Measurements from ENCODE around the gene CDCA5. TPM values are rescaled to one million over a fixed set of nuclear protein-coding genes. Genes with fewer than 3 reads are reported as not detected.

CDCA5 gene
- total RNA-seq, 1 donor from 2014 or later = 70.7 TPM

- intact Hi-C loops (cut with micrococcal nuclease) = no loop called here
These were observed 29.9 kb downstream of the CDCA5 start for GRCh38 chr11:65053827-65054508.

DNA sequence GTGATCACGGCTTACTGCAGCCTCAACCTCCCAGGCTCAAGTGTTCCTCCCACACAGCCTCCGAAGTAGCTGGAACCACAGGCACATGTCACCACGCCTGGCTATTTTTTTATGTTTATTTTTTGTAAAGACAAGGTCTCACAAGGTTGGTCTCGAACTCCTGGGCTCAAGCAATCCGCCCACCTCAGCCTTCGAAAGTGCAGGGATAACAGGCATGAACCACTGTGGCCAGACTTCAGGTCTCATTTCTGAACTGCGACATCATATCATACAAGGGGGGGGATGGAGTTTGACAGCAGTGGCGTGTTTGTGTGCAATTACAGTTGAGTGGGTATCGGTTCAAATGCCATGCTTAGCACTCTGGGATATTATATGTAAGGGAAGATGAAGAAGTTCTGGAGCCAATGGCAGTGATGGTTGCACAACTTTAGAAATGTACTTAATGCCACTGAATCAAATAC, 32.4 kb downstream of the CDCA5 start:
- intact Hi-C loops (cut with micrococcal nuclease) = no loop called here

DNA sequence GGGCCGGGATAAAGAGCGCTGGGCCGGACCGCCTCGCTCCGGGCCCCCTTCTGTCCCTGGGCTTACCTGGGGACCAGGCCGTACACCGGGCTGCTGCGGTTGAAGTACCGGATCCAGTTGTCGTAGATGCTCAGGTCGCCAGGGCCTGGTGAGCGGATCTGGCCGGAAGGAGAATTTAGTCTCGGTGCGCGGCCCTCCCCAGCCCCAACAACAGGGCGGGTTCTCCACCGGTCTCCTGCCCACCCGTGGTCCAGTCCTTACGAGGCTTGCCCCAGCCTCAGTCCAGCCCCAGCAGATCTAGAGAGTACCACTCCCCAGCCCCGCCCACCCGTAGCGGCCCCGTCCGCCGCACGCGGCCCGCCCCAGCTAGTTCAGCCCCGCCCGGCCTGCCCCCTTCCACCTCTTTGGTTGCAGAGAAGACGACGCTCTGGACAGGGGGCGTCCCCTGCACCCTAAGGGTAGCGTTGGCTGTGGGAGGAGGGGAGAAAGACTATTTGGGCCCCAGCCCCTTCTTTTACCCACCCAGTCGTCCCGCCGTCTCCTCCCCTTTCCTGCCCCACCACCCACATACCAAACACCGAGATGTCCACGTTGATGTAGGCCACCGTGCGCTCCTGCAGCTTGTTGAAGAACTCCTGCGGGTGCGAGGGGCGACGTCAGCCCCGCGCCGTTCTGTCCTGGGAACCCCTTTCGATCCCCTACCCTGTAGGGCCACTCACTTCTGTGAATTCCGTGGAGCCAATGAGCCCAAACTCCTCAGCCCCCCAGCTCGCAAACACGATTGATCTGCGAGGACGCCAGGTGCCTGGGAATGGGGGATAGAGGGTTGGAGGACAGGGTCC, 36.0 kb downstream of the CDCA5 start:
- intact Hi-C loops (cut with micrococcal nuclease) = no loop called here

DNA sequence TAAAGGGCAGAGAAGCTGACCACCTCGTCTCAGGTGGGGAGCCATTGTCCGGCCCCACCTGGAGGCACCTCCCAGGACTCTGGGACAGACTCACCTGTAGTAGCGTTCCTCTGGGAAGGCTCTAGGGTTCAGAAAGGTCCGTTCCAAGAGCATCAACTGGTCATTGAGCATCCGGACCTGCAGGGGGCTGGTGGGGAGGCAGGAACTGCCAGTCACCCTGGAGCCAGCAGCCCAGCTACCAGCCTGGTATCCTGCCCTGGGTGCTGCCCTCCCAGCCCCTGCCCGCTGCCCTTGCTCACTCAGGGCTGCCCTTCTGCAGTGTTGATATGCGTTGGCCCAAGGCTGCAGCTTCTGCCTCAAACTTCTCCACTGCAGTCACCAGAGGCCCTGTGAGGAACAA, 38.1 kb downstream of the CDCA5 start:
- intact Hi-C loops (cut with micrococcal nuclease) = no loop called here

DNA sequence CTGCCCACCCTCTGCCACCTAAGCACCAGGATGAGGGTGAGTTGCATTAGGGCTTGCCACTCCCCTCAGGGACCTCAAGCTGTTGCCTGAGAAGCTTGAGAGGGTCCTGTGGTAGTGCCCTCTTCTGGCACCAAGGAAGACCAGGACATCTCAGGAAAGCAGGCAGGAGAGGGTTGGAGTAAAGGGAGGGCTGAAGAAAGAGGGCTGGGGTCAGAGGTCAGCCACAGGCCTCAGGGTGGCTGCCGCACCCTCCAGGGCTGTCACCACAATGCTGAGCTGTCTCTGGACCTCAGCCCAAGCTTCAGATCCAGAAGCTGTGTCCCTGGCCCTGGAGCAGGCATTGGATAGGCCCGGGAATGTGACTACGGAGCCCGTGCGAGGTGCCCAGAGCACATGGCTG, 38.8 kb downstream of the CDCA5 start:
- intact Hi-C loops (cut with micrococcal nuclease) = no loop called here

DNA sequence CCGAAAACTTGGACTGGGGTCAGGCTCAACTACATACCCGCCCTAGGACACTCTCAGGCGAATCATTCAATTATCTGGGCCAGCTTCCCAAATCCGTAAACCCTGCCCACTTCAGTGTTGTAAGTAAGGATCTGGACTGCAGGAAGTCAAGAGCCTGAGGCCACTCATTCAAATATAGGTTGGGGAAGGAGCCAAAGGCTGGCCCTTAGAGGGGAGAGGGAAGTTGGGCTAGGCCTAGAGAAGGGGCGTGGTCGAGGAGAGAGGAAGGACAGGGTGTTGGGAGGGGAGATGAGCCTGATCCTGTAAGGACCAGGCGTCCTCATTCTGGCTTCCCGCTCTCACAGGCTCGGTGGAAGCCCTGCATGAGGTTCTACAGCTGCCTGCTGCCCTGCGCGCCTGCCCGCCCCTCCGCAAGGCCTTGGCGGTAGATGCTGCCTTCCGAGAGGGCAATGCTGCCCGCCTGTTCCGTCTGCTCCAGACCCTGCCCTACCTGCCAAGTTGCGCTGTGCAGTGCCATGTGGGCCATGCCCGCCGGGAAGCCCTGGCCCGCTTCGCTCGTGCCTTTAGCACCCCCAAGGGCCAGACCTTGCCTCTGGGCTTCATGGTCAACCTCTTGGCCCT, 39.8 kb downstream of the CDCA5 start:
- intact Hi-C loops (cut with micrococcal nuclease) = no loop called here

DNA sequence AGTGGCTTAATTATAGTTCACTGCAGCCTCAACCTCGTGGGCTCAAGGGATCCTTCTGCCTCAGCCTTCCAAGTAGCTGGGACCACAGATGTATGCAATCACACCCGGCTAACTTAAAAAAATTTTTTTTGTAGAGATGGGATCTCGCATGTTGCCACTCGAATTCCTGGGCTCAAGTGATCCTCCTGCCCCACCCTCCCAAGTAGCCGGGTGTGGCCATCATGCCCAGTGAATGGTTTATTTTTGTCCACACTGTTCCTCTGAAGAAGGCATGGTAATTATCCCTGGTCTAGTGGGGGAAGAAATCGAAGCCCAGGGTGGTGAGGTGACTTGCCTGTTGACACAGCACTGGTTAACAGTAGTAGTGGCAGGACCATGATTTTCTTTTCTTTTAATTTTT, 40.9 kb downstream of the CDCA5 start:
- intact Hi-C loops (cut with micrococcal nuclease) = no loop called here

- intact Hi-C loops (cut with micrococcal nuclease) = loop anchor here (1.0 to 2.0 kb wide), 11 partner anchors 14 to 530 kb away; partner anchors contain the start of genes ATG2A, CDCA5, EHD1 and PPP2R5B
These were observed 42.8 kb downstream of the CDCA5 start, which contains the start of gene SAC3D1 for GRCh38 chr11:65040847-65041622. TSS of gene SAC3D1 (plus strand) at chr11:65041210. CDS start at chr11:65041293, 83 bp downstream.

DNA sequence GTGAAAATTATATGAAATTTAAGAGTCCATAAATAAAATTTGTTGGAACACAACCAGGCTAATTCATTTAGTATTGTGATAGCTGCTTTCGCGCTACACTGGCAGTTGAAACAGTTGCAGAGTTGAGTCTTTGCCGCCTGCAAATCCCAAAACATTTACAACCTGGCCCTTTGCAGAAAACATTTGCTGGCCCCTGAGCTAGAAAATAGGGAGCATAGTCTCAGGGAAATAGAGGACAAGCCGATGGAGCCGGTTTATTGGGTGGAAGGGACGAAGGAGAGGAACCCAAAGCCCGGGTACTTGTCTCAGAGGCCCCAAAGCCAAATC, 43.4 kb downstream of the CDCA5 start:
- intact Hi-C loops (cut with micrococcal nuclease) = loop anchor here (1.0 to 2.0 kb wide), 9 partner anchors 13 to 530 kb away; partner anchors contain the start of genes ATG2A, CDCA5, EHD1 and PPP2R5B

DNA sequence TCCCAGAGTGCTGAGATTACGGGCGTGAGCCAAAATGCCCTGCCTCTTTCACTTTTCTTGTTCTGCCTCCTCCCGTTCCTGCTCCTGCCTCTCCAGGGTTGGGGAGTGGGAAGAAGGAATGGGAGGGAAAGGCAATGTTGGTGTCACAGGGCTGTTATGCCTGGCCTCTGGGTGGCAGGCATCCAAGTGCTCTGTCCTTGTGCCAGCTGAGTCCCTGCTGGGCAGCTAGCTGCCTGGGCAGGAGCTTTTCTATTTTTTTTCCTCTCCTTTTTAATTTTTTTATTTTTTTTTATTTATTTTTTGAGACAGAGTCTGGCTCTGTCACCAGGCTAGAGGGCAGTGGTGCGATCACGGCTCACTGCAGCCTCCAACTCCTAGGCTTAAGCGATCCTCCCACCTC, 46.9 kb downstream of the CDCA5 start:
- intact Hi-C loops (cut with micrococcal nuclease) = no loop called here

DNA sequence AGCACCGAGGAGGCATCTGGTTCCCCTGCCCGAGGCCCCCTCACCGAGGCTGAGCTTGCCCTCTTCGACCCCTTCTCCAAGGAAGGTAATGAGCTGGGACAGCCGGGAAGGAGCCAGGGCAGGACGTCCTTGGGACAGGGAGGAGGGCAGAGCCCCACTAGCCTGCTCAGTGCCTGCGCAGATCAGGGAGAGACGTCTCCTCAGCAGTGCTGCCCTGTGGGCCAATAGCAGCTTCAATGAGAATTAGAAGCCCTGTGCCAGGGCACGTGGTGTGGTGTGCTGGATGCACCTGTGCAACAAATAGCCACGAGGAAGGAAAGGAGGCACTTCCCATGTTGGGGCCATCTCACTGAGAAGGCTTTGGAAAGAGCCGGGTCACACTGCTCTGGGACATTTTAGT, 48.3 kb downstream of the CDCA5 start:
- intact Hi-C loops (cut with micrococcal nuclease) = no loop called here

DNA sequence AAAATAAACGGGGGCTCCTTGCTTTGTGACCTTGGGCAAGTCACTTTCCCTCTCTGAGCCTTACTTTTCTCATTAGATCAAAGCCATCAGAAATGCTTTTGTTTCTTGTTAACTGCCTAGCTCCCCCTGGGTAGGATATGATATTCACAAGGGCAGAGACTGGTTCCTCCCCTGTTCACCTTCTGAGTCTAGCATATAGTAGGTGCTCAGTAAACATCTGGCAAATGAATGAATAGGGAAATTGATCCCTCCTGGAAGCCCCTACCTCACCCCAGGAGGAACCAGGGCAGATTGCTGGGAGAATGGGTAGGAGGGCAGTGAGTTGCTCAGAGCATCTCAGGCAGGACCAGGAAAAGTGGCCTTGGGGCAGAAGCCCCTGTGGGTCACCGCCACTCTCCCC, 49.4 kb downstream of the CDCA5 start:
- intact Hi-C loops (cut with micrococcal nuclease) = no loop called here

DNA sequence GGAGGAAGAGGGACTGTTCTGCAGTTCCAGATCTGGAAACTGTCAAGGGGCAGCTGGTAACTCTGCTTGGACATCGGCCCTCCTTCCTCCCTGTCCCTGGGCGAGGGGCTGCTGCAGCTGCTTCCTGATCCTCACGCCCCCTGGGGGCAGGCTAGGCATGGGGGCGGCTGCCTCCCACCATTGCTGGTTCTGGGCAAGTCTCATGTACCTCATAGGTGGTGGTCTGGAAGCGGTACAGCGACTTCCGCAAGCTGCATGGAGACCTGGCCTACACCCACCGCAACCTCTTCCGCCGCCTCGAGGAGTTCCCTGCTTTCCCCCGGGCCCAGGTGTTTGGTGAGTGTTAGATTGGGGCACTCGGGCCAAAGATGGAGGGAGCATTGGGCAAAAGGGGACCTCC, 51.6 kb downstream of the CDCA5 start:
- intact Hi-C loops (cut with micrococcal nuclease) = no loop called here

Other genes with a start within 250 kb of the CDCA5 start
- gene CDC42BPG, start 239.4 kb downstream of the CDCA5 start, total RNA-seq = 0.42 and 1.0 TPM in 2 replicates
- 133 and 145 TPM in 2 replicates for gene EHD1, start 205.4 kb downstream of the CDCA5 start, total RNA-seq
- 30.3 and 31.3 TPM in 2 replicates for gene ATG2A, start 166.8 kb downstream of the CDCA5 start, total RNA-seq
- gene PPP2R5B, start 159.4 kb downstream of the CDCA5 start, total RNA-seq = 17.0 and 18.6 TPM in 2 replicates
- gene GPHA2, start 148.1 kb downstream of the CDCA5 start, total RNA-seq = not detected in 2 replicates
- gene MAJIN, start 111.9 kb downstream of the CDCA5 start, total RNA-seq = not detected in 2 replicates
- 0.10 TPM in 1 of 2 replicates, not detected in the other for gene BATF2, start 87.1 kb downstream of the CDCA5 start, total RNA-seq
- gene ARL2, start 69.9 kb downstream of the CDCA5 start, total RNA-seq = 55.8 and 57.9 TPM in 2 replicates
- 29.9 and 35.8 TPM in 2 replicates for gene SNX15, start 56.6 kb downstream of the CDCA5 start, total RNA-seq
- gene SAC3D1, start 42.8 kb downstream of the CDCA5 start, total RNA-seq = 17.0 and 17.5 TPM in 2 replicates
- gene NAALADL1, start 25.5 kb downstream of the CDCA5 start, total RNA-seq = 14.1 and 14.4 TPM in 2 replicates
- gene ZFPL1, start 182 bp upstream of the CDCA5 start, total RNA-seq = 31.2 and 33.9 TPM in 2 replicates
- 145 and 152 TPM in 2 replicates for gene VPS51, start 12.2 kb upstream of the CDCA5 start, total RNA-seq
- 19.7 and 25.4 TPM in 2 replicates for gene TM7SF2, start 27.8 kb upstream of the CDCA5 start, total RNA-seq
- gene ZNHIT2, start 33.7 kb upstream of the CDCA5 start, total RNA-seq = 11.5 and 11.9 TPM in 2 replicates
- 978 and 991 TPM in 2 replicates for gene FAU, start 38.1 kb upstream of the CDCA5 start, total RNA-seq
- gene MRPL49, start 38.3 kb upstream of the CDCA5 start, total RNA-seq = 50.1 and 57.6 TPM in 2 replicates
- gene SYVN1, start 50.5 kb upstream of the CDCA5 start, total RNA-seq = 53.2 and 67.2 TPM in 2 replicates
- not detected in 2 replicates for gene SPDYC, start 86.2 kb upstream of the CDCA5 start, total RNA-seq
- 191 TPM in 2 replicates for gene CAPN1, start 97.9 kb upstream of the CDCA5 start, total RNA-seq
- gene POLA2, start 177.9 kb upstream of the CDCA5 start, total RNA-seq = 51.9 and 53.2 TPM in 2 replicates
- gene CDC42EP2, start 230.8 kb upstream of the CDCA5 start, total RNA-seq = 1.1 and 1.6 TPM in 2 replicates
- 80.9 and 83.2 TPM in 2 replicates for gene DPF2, start 249.8 kb upstream of the CDCA5 start, total RNA-seq